ENCODE measurements around the gene CYP11A1.
"Not testable (repeated sequence)": the region's sequence is repeated elsewhere in the genome, so short reads cannot be mapped to it uniquely, and the experiment has no call there.

DNA sequence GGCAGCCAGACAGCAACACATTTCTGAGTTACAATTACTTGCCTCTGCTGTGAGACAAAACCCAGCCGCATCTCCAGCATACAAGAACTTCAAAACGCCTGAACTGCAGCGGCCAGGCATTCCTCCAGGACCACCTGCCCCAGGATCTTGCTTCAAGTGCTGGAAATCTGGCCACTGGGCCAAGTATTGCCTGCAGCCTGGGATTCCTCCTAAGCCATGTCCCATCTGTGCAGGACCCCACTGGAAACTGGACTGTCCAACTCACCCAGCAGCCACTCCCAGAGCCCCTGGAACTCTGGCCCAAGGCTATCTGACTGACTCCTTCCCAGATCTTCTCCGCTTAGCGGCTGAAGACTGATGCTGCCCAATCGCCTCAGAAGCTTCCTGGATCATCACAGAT, 11.4 kb downstream of the CYP11A1 start:
- TF ChIP-seq, protein P1, sequence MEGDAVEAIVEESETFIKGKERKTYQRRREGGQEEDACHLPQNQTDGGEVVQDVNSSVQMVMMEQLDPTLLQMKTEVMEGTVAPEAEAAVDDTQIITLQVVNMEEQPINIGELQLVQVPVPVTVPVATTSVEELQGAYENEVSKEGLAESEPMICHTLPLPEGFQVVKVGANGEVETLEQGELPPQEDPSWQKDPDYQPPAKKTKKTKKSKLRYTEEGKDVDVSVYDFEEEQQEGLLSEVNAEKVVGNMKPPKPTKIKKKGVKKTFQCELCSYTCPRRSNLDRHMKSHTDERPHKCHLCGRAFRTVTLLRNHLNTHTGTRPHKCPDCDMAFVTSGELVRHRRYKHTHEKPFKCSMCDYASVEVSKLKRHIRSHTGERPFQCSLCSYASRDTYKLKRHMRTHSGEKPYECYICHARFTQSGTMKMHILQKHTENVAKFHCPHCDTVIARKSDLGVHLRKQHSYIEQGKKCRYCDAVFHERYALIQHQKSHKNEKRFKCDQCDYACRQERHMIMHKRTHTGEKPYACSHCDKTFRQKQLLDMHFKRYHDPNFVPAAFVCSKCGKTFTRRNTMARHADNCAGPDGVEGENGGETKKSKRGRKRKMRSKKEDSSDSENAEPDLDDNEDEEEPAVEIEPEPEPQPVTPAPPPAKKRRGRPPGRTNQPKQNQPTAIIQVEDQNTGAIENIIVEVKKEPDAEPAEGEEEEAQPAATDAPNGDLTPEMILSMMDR (IDR thresholded peaks at IDR 0.05; ENCODE audit: low read length): not testable (repeated sequence)
- TF ChIP-seq EZH2phosphoT487 (IDR thresholded peaks at IDR 0.05; ENCODE audit: low read length); EZH2 (optimal IDR thresholded peaks at IDR 0.05; ENCODE audit: low read depth, low read length): not testable (repeated sequence)

Measured in MM.1S (cell line).